K562 (cell line): Measurements from ENCODE around the gene HAGHL. TPM values are rescaled to one million over a fixed set of nuclear protein-coding genes. Genes with fewer than 3 reads are reported as not detected.

Source experiments
- AFF1 ChIP-seq, 2 experiments: fragments of 450-650 bp; IDR thresholded peaks; 2 replicates each; pipeline ENCODE4 v1.6.1; 2018; ENCODE audit warnings: mild to moderate bottlenecking in 2 of 2, low read depth in 1 of 2; ENCODE audit not compliant: partially characterized antibody in 2 of 2
- ASH1L ChIP-seq: fragments of 450-650 bp; IDR thresholded peaks from 2 replicates; pipeline ENCODE4 v1.6.1; 2018; ENCODE audit warnings: borderline replicate concordance, mild to moderate bottlenecking, low read depth; ENCODE audit not compliant: partially characterized antibody
- HNRNPL ChIP-seq: fragments of 200-400 bp; formaldehyde crosslinking; IDR thresholded peaks from 2 replicates; pipeline ENCODE4 v1.6.1; 2017; ENCODE audit warnings: low read depth, mild to moderate bottlenecking, low read length
- MED1 ChIP-seq: sonication (generic); formaldehyde crosslinking; IDR thresholded peaks from 2 replicates; pipeline ENCODE4 v1.8.1; 2023; ENCODE audit warnings: missing genetic modification reagents, borderline replicate concordance
- SMAD4 ChIP-seq: fragments of 250-450 bp; sonication (Bioruptor Pico); conservative IDR thresholded peaks from 2 replicates; pipeline ENCODE4 v1.8.0; 2021; ENCODE audit warnings: inconsistent platforms, mild to moderate bottlenecking, moderate library complexity
- SMARCA4 ChIP-seq: fragments of 450-650 bp; IDR thresholded peaks from 2 replicates; pipeline ENCODE4 v1.6.1; 2016
- SRSF9 ChIP-seq: fragments of 200-400 bp; formaldehyde crosslinking; IDR thresholded peaks from 2 replicates; pipeline ENCODE4 v1.6.1; 2017; ENCODE audit warnings: low read depth, low read length, borderline replicate concordance
- TEAD2 ChIP-seq: fragments of 450-650 bp; IDR thresholded peaks from 2 replicates; pipeline ENCODE4 v1.6.1; 2016; ENCODE audit warnings: missing genetic modification characterization, control low read depth, missing compliant biosample characterization
- TRIM24 ChIP-seq, 2 experiments: fragments of 450-650 bp; IDR thresholded peaks; 2 replicates each; pipeline ENCODE4 v1.6.1; 2016
- ZBTB12 ChIP-seq: fragments of 250-450 bp; sonication (Bioruptor Pico); IDR thresholded peaks from 2 replicates; pipeline ENCODE4 v1.4.0; 2020
- ZNF232 ChIP-seq: sonication (generic); formaldehyde crosslinking; IDR thresholded peaks from 2 replicates; pipeline ENCODE4 v1.8.0; 2022; ENCODE audit warnings: mild to moderate bottlenecking, missing genetic modification reagents
- ZNF75A ChIP-seq: fragments of 450-650 bp; formaldehyde crosslinking; IDR thresholded peaks from 2 replicates; pipeline ENCODE4 v1.4.0; 2020; ENCODE audit warnings: mild to moderate bottlenecking
- polyA plus RNA-seq, 8 experiments: library from polyadenylated mRNA; depleted of rRNA in 4 of 8; stranded (reverse) in 5 of 8; unstranded in 3 of 8; fragments of >200 nt; fragmentation: Nextera tagmentation in 2 of 8; fragmentation: Illumina TruSeq in 1 of 8; extraction: Ambion mirVana in 2 of 8; extraction: Trizol in 1 of 8; gene quantifications; 2 replicates each; pipeline versions ENCODE4 v1.2.1 to v1.2.3, GENCODE V29; 2011 to 2014; ENCODE audit warnings: inconsistent platforms in 1 of 8, missing spikeins in 1 of 8
- total RNA-seq, 7 experiments: library from RNA; depleted of rRNA in 6 of 7; stranded (reverse); fragments of >200 nt in 6 of 7; fragmentation: Illumina TruSeq in 2 of 7; extraction: Trizol in 2 of 7; gene quantifications; 2 replicates each; pipeline versions ENCODE4 v1.2.1 to v1.2.3, GENCODE V29; 2011 to 2021; ENCODE audit warnings: low replicate concordance in 1 of 7
- TF ChIP-seq, protein P1 (sequence below), 2 experiments: fragments of 450-650 bp in 1 of 2; sonication (generic) in 1 of 2; formaldehyde crosslinking; conservative IDR thresholded peaks; 2 replicates each; pipeline versions ENCODE4 v1.4.0 to v1.8.1; 2020 to 2022; ENCODE audit warnings: mild to moderate bottlenecking in 1 of 2, missing genetic modification reagents in 1 of 2
- TF ChIP-seq, protein P2 (sequence below): fragments of 250-450 bp; sonication (Bioruptor Pico); IDR thresholded peaks from 2 replicates; pipeline ENCODE4 v1.5.0; 2021
- TF ChIP-seq, protein P3 (sequence below): sonication (generic); formaldehyde crosslinking; IDR thresholded peaks from 2 replicates; pipeline ENCODE4 v1.8.0; 2022; ENCODE audit warnings: missing genetic modification reagents, mild to moderate bottlenecking, borderline replicate concordance

HAGHL gene
- total and polyA plus RNA-seq, 9 of the 15 experiments (the other 6 are each of a cell fraction or from before 2014, with no cell fraction given): 0.31 to 83.4 (median 20.7) TPM

DNA sequence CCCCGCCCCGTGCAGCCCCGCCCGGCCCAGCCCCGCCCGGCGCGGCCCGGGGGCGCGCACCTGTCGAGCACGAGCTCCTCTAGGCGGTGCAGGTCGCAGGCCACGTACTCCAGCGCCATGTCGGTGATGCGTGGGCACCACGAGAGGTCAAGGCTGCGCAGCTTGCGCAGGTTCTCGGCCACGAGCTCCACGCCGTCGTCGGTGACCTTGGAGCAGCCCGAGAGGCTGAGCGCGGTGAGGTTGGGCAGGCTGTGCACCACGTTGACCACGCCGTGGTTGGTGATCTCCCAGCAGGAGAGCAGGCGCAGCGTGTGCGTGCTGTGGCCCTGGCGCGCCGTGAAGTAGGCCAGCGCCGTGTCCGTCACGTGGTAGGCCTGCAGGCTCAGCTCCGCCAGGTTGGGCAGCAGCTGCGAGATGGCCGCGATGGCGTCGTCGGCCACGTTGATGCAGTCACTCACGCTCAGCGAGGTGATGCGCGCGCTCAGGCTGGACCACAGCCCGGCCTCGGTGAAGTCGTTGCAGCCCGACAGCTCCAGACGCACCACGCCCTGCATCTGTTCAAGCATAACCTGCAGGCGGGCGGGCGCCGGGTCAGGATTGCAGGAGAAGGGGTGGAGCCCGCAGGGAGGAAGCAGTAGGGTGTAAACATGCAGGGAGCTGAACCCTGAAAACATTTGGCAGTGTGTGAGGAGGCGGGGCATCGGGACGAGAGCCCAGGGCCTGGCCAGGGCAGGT lies 31.4 kb upstream of the HAGHL start (continued):
- TF ChIP-seq ZNF232 (CRISPR knock-in tag) (peak; percentile 92), AFF1 (IDR thresholded peaks at IDR 0.05; ENCODE audit: low read depth in 1 of 2, partially characterized antibody in 2 of 2) (no peak), SMARCA4 (no peak), TRIM24 (IDR thresholded peaks at IDR 0.05) (no peak; a peak in 1 of 4 replicates), HNRNPL (peak; percentile 87; the same call in 1 of the 2 replicates), ZBTB12 (CRISPR knock-in tag) (no peak), ZNF75A (no peak), TEAD2 (tag) (no peak), SMAD4 (CRISPR knock-in tag) (0 out of 2 replicates have a peak, but pooled peaks have one; percentile 21), SRSF9 (no peak), ASH1L (no peak), MED1 (CRISPR knock-in tag) (no peak)
- TF ChIP-seq, protein P1, sequence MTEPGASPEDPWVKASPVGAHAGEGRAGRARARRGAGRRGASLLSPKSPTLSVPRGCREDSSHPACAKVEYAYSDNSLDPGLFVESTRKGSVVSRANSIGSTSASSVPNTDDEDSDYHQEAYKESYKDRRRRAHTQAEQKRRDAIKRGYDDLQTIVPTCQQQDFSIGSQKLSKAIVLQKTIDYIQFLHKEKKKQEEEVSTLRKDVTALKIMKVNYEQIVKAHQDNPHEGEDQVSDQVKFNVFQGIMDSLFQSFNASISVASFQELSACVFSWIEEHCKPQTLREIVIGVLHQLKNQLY (CRISPR knock-in tag; conservative IDR thresholded peaks at IDR 0.05): peak in 1 of 2 experiments; percentile 96; a peak in 2 of 4 replicates
- TF ChIP-seq, protein P2, sequence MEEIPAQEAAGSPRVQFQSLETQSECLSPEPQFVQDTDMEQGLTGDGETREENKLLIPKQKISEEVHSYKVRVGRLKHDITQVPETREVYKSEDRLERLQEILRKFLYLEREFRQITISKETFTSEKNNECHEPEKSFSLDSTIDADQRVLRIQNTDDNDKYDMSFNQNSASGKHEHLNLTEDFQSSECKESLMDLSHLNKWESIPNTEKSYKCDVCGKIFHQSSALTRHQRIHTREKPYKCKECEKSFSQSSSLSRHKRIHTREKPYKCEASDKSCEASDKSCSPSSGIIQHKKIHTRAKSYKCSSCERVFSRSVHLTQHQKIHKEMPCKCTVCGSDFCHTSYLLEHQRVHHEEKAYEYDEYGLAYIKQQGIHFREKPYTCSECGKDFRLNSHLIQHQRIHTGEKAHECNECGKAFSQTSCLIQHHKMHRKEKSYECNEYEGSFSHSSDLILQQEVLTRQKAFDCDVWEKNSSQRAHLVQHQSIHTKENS (CRISPR knock-in tag): no peak
- TF ChIP-seq, protein P3, sequence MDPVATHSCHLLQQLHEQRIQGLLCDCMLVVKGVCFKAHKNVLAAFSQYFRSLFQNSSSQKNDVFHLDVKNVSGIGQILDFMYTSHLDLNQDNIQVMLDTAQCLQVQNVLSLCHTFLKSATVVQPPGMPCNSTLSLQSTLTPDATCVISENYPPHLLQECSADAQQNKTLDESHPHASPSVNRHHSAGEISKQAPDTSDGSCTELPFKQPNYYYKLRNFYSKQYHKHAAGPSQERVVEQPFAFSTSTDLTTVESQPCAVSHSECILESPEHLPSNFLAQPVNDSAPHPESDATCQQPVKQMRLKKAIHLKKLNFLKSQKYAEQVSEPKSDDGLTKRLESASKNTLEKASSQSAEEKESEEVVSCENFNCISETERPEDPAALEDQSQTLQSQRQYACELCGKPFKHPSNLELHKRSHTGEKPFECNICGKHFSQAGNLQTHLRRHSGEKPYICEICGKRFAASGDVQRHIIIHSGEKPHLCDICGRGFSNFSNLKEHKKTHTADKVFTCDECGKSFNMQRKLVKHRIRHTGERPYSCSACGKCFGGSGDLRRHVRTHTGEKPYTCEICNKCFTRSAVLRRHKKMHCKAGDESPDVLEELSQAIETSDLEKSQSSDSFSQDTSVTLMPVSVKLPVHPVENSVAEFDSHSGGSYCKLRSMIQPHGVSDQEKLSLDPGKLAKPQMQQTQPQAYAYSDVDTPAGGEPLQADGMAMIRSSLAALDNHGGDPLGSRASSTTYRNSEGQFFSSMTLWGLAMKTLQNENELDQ (CRISPR knock-in tag): no peak
